Right lung (tissue), 10 donors: Measurements from ENCODE around the gene ARVCF. TPM values are rescaled to one million over a fixed set of nuclear protein-coding genes. Genes with fewer than 3 reads are reported as not detected.

Experiments
- DNase-seq, 2 donors: peaks; one replicate each; pipeline ENCODE4 v3.0.0-alpha.2; 2013
- long read RNA-seq, 8 donors: transcript quantifications; one replicate each; lab custom pipeline, GENCODE V29; 2026
- polyA plus RNA-seq, 5 donors: library from polyadenylated mRNA; unstranded; fragments of 120-200 nt; gene quantifications; one replicate each; pipeline versions ENCODE4 v1.2.1 to v1.2.3, GENCODE V29; 2013; ENCODE audit warnings: inconsistent platforms in 1 of 5, low replicate concordance in 1 of 5; ENCODE audit not compliant: insufficient read length in 5 of 5, insufficient read depth in 1 of 5

ARVCF gene
- 10 to 100 TPM; 18.4 to 46.1 (median 24.7) TPM for polyA plus RNA-seq
- long read RNA-seq, donor 1, partial matches to known transcripts = 0 of 1 reads
- long read RNA-seq, donor 1, other reads (novel, unspliced or antisense) = 0 of 1 reads
- long read RNA-seq, donor 2, partial matches to known transcripts = 28 of 28 reads
- long read RNA-seq, donor 2, other reads (novel, unspliced or antisense) = 0 of 28 reads
- long read RNA-seq, donor 3, partial matches to known transcripts = 0 of 2 reads
- long read RNA-seq, donor 3, other reads (novel, unspliced or antisense) = 0 of 2 reads
- long read RNA-seq, donor 4, partial matches to known transcripts = 0 of 1 reads
- long read RNA-seq, donor 4, other reads (novel, unspliced or antisense) = 0 of 1 reads
- long read RNA-seq, donor 5 = 0 reads
- long read RNA-seq, donor 6 = 0 reads
- long read RNA-seq, donor 7, partial matches to known transcripts = 6 of 6 reads
- long read RNA-seq, donor 7, other reads (novel, unspliced or antisense) = 0 of 6 reads
- long read RNA-seq, donor 8 = 0 reads

DNA sequence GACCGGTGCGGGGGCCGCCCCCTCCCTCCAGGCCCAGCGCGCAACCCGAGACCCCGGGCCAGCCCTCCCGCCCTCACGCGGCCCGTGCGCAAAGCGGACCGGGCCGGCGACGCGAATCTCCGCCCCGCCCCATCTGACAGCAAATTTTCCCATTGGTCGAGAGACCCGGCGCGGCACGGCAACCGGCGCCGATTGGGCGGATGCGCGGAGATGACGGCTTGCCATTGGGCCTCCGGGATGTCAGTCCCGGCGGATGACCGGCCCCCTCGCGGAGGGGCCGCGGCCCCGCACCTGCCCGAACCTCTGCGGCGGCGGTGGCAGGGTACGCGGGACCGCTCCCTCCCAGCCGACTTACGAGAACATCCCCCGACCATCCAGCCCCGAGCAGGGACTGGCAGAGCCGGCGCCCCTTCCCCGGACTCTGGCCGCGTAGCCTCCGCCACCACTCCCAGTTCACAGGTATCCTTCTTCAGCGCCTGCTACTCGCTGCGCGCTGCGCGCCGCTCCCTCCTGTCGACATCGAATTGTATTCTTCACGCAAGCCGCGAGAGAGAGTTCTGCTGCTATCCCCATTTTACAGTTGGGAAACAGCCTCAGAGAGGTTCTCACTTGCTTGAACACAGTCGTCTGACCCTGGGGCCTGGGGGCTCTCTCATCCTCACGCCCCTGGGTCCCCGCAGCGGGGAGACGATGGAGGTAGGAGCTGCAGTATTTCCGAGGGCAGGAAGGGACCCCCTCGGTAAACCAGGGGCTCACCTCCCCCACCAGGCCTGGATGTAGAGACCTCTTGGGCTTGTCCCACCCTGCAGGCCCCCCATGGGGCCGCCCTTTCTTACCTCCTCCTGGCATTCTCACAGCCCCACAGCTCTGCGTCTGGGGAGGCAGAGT lies at the start of gene ARVCF:
ARVCF (minus strand) TSS at position 90 of the 888 bp plus-strand sequence. CDS start 26,029 bp downstream, outside the sequence.
- DNase-seq = peak; percentile 86 to 88

DNA sequence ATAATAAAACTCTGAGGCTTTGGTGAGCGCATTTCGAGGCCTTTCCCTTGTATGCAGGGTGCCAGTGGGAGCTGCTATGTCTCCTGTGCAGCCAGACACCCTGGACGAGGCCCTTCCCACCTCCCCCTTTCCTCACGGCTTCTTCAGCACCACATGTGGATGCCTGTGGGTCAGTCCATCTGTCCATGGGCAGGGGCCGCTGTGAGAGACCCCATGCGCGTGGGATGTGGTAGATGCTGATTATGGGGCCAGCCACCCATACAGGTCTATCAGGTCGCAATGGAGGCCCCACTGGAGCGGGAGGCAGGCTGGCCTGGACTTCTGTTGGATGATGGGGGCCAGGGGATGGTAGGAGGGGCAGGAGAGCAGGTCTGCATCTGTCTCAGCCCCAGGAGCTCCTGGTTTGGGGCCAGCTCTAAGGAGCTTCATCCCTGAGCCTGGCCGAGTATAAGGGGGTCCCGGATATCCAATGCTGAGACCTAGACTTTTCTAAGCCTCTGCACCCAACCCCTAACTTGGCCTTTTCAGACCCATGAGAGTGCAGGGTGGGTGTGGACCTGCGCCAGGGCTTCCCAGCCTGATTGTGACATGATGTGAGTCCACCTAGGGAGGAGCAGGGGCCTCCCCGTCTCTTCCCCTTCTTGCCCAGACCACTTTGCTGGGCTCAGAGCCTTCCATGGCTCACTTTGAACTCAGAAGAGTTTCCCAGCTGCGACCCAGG lies 49.4 kb upstream of the ARVCF start:
- DNase-seq = no peak

- no peak for DNase-seq
Measured at GRCh38 chr22:20064545-20065262, 48.1 kb upstream of the ARVCF start.

DNA sequence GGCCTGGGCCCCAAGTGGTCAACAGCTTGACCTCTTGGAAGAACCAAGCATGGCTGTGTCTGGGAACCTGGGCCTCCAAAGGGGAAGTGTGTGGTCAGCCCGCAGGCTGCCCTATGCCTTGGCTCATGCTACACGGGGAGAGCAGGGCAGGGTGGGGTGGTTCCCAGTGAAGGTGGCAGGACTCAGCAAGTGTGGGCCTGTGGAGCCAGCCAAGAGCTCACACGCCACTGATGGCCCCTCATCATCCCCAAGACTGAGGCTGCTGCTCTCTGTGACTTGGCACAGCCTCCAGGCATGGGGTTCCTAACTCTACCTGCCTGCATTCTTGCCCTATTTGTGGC lies 47.5 kb upstream of the ARVCF start:
- DNase-seq = no peak

- DNase-seq = no peak
Measured at GRCh38 chr22:20063271-20064139, 46.9 kb upstream of the ARVCF start.

DNA sequence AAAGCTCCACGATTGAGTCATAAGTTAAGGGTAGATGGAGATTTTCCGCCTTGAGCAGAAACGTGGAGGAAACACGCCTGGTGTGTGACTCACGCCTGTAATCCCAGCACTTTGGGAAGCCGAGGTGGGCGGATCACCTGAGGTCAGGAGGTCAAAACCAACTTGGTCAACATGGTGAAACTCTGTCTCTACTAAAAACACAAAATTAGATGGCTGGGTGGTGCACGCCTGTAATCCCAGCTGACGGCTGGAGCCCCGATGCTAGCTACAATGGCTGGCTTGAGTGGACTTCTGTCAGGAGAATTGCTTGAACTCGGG lies 46.1 kb upstream of the ARVCF start:
- DNase-seq = no peak

- DNase-seq = no peak
Measured at GRCh38 chr22:20062043-20062765, 45.6 kb upstream of the ARVCF start.

GRCh38 chr22:20061481-20061861 lies 44.8 kb upstream of the ARVCF start:
- no peak for DNase-seq

DNA sequence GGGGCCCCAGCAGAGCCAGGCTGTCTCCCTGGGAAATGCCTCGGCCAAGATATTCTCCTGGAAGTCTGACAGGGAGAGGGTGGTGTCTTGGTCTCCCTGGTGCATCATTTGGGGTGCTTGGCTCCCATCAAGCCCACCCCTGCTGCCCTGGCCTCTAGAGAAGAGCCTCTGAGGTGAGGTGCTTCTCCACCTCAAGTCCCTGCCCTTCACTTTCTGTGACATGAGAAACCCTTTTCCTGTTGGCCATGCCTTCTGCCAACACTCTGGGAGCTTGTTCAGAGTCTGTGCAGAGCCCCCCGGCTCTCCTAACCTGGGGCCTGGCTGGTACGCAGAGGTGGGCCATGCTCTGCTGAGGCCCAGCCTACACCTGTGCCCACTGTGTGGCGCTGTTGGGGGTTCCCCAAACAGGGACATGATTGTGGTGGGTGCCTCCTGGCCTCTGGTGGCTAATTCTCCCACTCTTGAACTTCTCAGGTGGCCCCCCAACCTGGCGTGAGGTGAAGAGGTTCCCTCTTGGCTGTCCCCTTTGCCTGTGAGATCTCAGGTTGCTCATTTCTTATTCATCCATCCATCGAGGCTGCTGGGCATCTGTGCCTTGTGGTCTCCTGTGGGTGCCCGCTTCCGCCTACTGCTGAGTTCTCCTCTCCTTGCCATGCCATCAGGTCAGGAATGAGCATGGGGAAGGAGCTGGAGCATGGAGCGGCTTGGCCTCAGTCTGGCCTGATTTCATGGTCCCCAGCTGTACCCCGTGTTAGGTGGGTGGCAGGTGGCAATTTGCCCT lies 44.3 kb upstream of the ARVCF start:
- DNase-seq = no peak

DNA sequence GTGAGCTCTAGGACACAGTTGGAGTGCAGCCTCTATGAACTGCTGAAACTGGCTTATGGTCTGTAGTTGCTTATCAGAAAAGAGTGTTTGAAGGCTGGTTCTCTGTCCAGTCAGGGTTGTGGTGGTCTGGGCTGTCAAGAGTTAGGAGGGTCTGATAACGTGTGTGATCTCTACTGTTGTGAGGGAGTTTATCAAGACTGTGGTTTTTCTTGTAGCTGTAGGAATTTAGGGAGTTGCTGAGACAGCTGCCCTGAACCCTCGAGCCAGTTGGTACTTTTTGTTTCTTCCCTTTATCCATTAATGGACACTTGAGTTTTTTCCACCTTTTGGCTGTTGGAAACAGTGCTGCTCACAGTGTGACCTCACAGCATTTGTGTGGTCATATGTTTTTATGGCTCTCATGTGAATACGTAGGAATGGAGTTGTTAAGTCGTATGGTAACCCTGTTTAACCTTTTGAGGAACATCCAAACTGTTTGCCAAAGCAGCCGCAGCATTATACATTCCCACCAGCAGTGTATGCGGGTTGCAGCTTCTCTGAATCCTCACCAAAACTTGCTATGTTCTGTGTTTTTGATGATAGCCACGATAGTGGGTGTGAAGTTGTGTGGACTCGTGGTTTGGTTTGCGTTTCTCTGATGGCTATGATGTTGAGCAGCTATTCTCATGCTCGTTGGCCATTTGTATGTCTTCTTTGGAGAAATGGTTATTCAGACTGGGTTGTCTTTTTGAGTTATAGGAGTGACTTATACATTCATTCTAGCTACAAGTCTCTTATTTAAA lies 42.6 kb upstream of the ARVCF start:
- DNase-seq = no peak

DNA sequence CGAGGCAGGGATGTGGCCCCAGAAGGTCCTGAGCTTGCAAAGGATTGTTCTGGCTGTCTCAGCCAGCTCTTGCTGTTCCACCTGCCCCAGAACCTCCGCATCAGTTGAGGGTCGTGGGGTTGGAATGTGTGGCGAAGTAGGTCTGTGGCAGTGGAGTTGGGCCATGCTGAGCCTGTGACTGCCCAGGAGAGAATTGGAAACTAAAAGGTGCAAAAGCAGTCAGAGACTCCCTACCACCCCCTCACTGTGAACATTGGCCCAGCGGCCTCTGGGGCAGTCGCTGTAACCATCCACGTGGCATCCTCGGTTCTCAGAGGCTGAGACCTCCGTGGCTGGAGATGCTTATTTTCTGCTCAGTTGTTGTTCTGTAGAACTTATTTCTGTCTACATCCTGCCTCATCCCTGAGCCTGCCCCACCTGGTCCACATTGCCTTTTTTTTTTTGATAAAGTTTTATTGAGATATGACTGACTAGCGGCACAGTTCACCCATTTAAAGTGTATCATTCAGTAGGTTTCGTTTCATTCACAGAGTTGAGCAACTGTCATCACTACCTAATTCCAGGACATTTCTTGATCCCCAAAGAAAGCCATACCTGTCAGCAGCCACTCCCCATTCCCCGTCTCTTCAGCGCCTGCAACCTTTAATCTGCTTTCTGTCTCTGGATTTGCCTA lies 41.1 kb upstream of the ARVCF start:
- DNase-seq = no peak

DNA sequence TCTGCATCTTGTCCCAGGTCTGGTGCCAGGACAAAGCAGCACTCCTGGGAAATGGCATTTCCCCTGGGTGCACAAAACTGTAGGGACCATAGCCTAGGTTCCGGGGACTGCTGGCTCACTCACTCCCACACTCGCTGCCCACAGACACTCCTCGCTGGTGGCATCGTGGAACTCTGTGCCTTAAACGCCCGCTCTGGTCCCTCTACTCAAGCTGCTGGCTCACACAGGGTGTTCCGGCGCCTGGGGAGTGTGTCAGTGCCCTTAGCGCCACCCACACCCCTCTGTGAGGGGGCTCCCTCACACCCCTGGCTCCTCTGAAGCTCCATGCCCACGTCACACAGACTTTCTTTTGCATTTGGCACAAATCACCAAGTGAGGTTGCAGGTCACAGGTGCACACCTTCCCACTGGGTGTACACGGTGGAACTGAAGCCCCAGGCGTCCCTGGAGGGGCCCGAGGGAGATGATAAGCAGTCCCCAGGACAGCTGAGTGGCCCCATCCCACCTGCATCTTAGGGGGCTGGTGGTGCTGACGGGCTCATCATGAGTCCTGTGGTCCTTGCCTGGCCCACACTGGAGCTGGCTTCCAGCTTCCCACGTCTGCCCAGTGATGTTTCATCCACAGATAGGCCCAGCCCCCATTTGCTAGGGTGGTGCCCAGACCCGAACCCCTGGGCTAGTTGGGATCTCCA lies 40.2 kb upstream of the ARVCF start:
- DNase-seq = no peak

DNA sequence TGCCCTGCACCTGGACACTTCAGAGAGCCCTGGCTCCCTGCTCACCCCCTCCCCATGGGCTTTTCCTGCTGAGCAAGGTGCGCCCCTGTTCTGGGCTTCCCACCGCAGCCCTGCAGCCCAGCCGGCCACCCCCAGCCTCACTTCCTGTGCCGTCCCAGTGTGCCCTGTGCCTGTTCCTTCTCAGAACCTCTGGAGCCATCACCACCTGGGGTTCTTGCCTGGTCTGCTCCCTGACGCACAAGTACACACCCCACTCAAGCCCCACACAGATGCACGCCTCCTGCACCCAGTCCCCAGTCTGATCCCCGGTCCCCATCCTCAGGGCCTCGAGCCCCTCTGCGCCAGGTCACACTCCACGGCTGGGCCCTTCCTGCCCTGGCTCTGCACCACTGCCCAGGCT lies 39.5 kb upstream of the ARVCF start:
- DNase-seq = no peak

GRCh38 chr22:20055654-20056053 lies 39.0 kb upstream of the ARVCF start:
- no peak for DNase-seq

DNA sequence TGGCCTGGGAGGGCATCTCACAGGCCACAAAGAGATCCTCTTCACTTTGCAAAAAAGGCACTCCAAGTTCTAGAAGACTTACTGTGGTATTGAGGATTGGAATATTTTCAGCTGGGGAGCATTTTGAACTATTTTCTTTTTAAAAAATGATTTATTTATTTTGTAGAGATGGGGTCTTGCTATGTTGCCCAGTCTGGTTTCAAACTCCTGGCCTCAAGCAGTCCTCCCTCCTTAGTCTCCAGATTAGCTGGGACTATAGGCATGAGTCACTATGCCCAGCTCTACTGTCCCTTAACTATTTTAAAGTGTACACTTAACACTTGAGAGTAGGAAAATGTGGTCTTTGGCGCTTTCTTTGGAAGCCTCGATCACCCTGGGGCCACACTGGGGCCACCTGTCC lies 38.5 kb upstream of the ARVCF start:
- DNase-seq = no peak

DNA sequence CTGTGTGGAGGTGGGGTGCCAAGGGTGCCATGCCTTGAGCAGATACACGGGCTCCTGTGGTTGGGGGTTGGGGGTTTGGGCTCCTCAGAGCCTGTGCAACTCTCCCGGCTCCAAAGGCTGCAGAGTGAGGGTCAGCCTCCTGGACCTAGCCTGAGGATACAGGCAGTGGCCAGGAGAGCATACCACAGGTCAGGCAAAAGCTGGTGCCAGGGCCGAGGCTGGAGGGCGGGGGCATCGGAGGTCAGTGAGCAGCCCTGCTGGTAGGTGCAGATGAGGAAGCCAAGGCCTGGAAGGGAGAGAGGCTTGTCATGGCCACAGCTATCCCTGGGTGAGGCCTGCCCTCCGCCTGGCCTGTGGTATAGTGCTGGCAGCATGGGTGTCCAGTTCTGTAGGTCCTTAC lies 37.9 kb upstream of the ARVCF start:
- no peak for DNase-seq

DNA sequence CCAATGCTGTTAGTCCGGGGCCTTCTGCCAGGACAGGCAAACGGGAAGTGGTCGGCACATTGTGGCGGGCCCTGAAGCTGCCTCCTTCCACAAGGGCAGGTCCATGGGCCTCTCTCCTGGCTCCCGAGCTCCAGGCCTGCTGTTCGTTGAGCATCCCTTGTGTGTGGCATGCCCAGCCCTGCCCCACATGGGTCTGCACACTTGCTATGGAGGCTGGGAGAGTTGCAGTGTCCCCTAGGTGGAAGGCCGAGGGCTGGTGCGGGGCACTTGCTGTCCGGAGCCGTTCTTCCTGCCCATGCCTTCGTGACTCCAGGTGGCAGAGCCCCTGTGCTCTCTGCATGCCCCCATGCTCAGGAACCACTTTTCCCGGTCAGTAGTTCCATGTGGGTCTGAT lies 37.4 kb upstream of the ARVCF start:
- no peak for DNase-seq
